ENCODE data around the gene FZD8.

DNA sequence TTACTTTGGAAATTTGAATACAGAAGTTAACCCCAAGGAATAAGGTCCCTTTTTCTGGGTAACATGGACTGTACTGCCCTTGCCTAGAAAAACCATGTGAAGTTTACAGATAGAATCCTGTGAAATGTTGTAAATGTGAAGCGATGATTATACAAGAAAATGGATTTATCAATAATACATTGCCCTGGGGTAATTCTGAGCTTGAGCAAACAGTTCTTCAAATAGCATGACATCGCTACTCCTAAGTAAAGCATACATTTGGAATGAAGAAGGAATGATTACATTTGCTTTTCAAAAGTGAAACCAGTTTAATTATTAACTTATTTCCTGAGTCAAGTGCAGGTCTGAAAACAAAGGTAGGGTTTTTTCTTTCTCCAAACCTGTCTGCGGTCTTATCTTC is 43.3 kb upstream of the FZD8 start:
- TF ChIP-seq, protein P1, sequence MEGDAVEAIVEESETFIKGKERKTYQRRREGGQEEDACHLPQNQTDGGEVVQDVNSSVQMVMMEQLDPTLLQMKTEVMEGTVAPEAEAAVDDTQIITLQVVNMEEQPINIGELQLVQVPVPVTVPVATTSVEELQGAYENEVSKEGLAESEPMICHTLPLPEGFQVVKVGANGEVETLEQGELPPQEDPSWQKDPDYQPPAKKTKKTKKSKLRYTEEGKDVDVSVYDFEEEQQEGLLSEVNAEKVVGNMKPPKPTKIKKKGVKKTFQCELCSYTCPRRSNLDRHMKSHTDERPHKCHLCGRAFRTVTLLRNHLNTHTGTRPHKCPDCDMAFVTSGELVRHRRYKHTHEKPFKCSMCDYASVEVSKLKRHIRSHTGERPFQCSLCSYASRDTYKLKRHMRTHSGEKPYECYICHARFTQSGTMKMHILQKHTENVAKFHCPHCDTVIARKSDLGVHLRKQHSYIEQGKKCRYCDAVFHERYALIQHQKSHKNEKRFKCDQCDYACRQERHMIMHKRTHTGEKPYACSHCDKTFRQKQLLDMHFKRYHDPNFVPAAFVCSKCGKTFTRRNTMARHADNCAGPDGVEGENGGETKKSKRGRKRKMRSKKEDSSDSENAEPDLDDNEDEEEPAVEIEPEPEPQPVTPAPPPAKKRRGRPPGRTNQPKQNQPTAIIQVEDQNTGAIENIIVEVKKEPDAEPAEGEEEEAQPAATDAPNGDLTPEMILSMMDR (IDR thresholded peaks at IDR 0.05), result no peak
- no peak for TF ChIP-seq EZH2 (IDR thresholded peaks at IDR 0.05; ENCODE audit: borderline replicate concordance, insufficient read depth, low read depth, low read length, poor library complexity, severe bottlenecking)

Measured in B cell (primary cell).